Mesothelial cell of epicardium (in vitro differentiated cells): ENCODE data around the gene TOMM7. TPM values are rescaled to one million over a fixed set of nuclear protein-coding genes. Genes with fewer than 3 reads are reported as not detected.

ENCODE experiments used
- DNase-seq, 2 experiments: peaks; one replicate each; pipeline ENCODE4 v3.0.0; 2021; ENCODE audit warnings: low spot score in 2 of 2; ENCODE audit not compliant: unreplicated experiment in 2 of 2
- H3K27ac Mint-ChIP-seq: 2 replicates; pipeline ENCODE4 v1.8.0; 2021; ENCODE audit warnings: mixed read lengths
- H3K27me3 Mint-ChIP-seq: 2 replicates; pipeline ENCODE4 v1.8.0; 2021; ENCODE audit warnings: low read depth, mixed read lengths
- H3K36me3 Mint-ChIP-seq: 2 replicates; pipeline ENCODE4 v1.8.0; 2021; ENCODE audit warnings: mixed read lengths
- H3K4me1 Mint-ChIP-seq: 2 replicates; pipeline ENCODE4 v1.8.0; 2021; ENCODE audit warnings: mixed read lengths
- H3K4me3 Mint-ChIP-seq: 2 replicates; pipeline ENCODE4 v1.8.0; 2021; ENCODE audit warnings: mild to moderate bottlenecking, moderate library complexity, mixed read lengths
- H3K9me3 Mint-ChIP-seq: 2 replicates; pipeline ENCODE4 v1.8.0; 2021; ENCODE audit warnings: mixed read lengths
- CTCF ChIP-seq: fragments of 200-600 bp; sonication (generic); IDR thresholded peaks from one replicate; pipeline ENCODE4 v1.5.0; 2021; ENCODE audit warnings: antibody characterized with exemption; ENCODE audit not compliant: unreplicated experiment
- total RNA-seq: library from RNA; stranded (reverse); gene quantifications from 3 replicates; pipeline ENCODE4 v1.2.1, GENCODE V29; 2021

Gene TOMM7
- total RNA-seq, 1 donor from 2014 or later: 179 TPM

- TF ChIP-seq CTCF: no peak
- Mint-ChIP-seq H3K36me3 (peaks cover 16% of the 10 kb centered on the region), H3K4me3 (no peak overlapping the region), H3K4me1 (peaks cover 11% of the 10 kb centered on the region), H3K27me3 (no peaks in the 10 kb centered on the region), H3K27ac (no peak overlapping the region), H3K9me3 (no peaks in the 10 kb centered on the region)
- DNase-seq: no peak
These were observed 35.6 kb upstream of the TOMM7 start for GRCh38 chr7:22858274-22858639.

GRCh38 chr7:22856416-22856815 lies 33.8 kb upstream of the TOMM7 start:
- Mint-ChIP-seq H3K27me3 (no peaks in the 10 kb centered on the region), H3K4me1 (peaks cover 12% of the 10 kb centered on the region), H3K36me3 (peaks cover 16% of the 10 kb centered on the region), H3K4me3 (no peak overlapping the region), H3K9me3 (no peaks in the 10 kb centered on the region), H3K27ac (no peak overlapping the region)
- DNase-seq: no peak
- no peak for TF ChIP-seq CTCF

- no peak for DNase-seq
- H3K4me3 Mint-ChIP-seq: peak overlapping the region; percentile 82
- H3K27me3 Mint-ChIP-seq: no peaks in the 10 kb centered on the region
- H3K9me3 Mint-ChIP-seq: no peaks in the 10 kb centered on the region
- H3K4me1 Mint-ChIP-seq: peaks cover 12% of the 10 kb centered on the region
- no peak overlapping the region for H3K27ac Mint-ChIP-seq
- TF ChIP-seq CTCF: no peak
- peaks cover 16% of the 10 kb centered on the region for H3K36me3 Mint-ChIP-seq
These were observed 32.4 kb upstream of the TOMM7 start for GRCh38 chr7:22855049-22855392.

DNA sequence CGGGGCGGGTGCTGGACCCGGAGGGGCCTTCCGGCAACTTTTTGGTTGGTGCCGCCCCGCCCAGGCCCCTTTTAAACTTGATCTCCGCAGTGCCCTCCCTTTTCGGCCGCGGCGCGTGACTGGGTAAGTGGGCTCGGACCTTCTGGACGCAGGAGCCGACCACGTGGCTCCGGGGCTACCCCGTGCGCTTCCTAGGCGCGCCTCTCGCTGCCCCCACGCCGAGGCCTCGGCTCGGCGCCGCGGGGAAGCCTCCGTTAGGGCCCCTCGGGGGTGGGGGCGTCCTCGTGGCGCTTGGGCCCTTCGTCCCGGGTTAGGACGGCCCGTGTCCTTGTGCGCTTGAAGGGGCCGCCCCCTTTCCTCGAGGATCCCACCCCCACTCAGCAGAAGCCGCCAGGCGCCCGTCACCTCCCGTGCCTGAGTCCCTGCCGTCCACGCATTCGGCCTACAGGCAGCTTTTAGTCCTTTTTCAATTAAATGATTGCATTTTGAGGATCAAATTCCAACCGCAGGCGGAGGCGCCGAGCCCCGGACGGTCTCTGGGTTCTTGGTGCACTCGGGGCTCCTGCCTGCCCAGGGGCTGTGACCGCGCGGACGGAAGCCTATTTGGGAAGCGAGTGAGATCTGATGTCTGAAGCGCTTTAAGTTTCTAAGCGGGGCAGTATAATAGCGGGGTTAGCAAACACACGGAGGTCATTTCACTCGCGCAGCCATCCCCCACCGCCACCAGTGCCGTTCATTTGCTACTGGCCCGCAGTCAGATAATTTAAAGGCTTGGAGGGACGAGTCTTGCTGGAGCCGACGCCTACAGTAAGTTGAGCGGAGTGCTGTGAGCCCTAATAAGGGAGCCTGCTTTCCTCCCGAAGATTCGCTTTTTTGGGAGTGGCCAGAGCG lies 31.8 kb upstream of the TOMM7 start:
- Mint-ChIP-seq H3K27me3 (no peaks in the 10 kb centered on the region), H3K27ac (peak overlapping the region; percentile 59), H3K4me3 (peak overlapping the region; percentile 82), H3K9me3 (no peaks in the 10 kb centered on the region), H3K4me1 (peaks cover 13% of the 10 kb centered on the region), H3K36me3 (peaks cover 16% of the 10 kb centered on the region)
- peak; percentile 45 to 57 for DNase-seq
- TF ChIP-seq CTCF: peak; percentile 78

DNA sequence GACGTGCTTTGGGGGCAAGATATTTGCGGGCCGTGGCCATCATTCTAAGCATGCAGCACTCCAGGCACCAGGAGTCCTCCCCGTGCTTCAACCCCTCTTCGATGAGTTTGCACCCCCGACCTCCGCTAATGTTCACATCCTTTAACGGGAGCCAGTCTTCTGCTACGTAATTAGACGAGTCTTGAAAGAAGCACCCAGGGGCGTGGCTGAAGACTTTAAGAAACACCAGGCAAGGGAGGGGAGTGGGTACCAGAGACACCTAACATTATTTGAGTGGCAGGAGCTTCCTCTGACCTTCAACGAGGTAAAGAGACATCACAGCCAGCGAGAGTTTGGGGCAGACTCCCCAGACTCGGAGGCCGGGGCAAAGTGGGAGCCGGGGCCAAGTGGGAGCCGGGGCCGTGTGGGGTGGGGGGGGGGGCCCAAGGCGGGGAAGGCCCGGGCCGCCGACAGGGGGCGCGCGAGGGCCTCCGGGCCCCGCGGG lies 31.1 kb upstream of the TOMM7 start:
- peak overlapping the region; percentile 75 for H3K4me3 Mint-ChIP-seq
- no peaks in the 10 kb centered on the region for H3K27me3 Mint-ChIP-seq
- peaks cover 15% of the 10 kb centered on the region for H3K4me1 Mint-ChIP-seq
- H3K9me3 Mint-ChIP-seq: no peaks in the 10 kb centered on the region
- no peak for TF ChIP-seq CTCF
- peak in 1 of 2 experiments; percentile 38 for DNase-seq
- H3K36me3 Mint-ChIP-seq: peaks cover 11% of the 10 kb centered on the region
- H3K27ac Mint-ChIP-seq: peak overlapping the region; percentile 73
